ENCODE measurements around the gene ABTB1.
A peak's percentile ranks its signal among the peaks of the same experiment; 100 is the strongest.
"Not testable (repeated sequence)": the region's sequence is repeated elsewhere in the genome, so short reads cannot be mapped to it uniquely, and the experiment has no call there.

ABTB1 gene

DNA sequence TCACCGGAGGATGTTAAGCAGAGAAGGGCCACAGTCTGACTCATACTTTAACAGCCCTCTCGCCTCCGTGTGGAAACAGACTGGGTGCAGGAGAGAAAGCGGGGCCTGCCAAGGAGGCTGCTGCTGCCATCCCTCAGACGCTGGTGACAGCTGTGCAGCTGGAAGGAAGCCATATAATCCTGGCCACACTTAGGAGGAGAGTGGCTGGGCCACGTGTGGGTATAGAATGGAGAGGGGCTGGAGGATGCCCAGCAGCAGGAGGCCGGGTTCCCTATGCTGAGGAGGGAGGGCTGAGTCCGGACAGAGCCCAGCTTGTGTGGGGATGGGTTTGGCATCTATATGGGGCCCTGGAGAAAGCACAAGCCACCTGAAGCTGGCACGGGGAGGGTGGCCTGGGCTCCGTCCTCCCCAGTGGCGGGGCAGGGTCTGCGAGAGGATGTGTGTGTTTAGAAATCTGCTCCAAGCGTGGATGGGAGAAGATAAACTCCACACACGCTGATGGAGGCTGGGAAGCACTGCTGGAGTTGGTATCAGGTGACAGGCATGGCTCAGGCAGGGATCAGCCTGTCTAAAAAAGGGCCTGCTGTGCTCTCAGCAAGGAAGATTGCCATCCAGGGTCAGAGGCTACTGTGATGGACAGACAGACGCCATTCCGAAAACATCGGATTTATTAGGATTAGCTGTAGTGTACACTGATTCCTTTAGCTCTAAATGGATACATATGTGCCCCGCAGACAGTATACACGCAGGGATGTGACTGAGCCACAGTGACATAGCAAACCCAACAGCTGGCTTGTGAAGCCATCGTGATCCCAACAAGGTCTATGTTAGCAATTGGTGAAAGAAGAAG is 15.9 kb downstream of the ABTB1 start:
- DNase-seq: no peak

DNA sequence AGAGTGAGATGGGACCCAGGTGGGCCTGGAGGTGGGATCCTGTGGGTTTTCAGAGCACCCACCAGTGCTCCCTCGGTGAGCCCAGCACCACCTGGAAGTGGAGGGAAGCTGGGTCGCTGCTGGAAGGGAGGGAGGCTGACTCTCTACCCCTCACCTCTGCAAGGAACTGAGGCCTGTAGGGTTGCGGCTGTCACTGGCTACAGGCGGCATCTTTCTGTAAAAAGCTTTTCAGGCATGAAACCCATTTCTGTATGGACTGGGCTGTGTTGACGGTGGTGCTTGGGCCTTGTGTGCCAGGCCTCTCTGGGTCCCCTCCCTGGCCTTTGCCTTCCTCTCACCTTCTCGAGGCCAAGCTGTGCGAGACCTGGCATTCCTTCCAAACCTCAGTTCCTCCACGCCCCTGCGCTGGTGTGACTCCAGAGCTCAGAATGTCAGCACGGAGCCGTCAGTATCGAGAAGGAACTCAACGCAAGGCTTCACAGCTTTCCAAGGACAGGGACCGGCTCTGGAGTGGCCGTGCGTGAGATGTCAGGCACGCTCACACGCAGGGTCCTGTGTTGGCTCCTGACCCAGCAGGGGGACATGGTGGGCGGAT is 16.6 kb downstream of the ABTB1 start:
- no peak for DNase-seq

DNA sequence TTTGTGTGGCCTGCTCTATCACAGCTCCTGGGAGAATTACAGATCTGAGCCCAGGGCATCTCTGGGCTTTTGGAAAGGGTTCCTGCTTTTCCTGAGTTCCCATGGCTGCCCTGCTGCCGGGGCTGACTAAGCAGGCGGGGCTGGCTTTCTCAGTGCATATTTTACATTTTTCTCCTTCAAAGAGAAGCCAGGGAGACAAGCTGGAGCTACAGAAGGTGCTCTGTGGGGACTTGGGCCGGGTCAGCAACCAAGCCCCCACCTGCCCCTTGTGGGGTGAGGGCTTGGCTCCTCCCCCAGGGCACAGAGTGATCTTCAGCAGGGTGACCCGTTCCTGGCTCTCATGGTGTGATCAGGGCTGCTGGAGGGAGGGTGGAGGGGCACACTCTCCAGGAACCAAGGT is 17.4 kb downstream of the ABTB1 start:
- no peak for DNase-seq

DNA sequence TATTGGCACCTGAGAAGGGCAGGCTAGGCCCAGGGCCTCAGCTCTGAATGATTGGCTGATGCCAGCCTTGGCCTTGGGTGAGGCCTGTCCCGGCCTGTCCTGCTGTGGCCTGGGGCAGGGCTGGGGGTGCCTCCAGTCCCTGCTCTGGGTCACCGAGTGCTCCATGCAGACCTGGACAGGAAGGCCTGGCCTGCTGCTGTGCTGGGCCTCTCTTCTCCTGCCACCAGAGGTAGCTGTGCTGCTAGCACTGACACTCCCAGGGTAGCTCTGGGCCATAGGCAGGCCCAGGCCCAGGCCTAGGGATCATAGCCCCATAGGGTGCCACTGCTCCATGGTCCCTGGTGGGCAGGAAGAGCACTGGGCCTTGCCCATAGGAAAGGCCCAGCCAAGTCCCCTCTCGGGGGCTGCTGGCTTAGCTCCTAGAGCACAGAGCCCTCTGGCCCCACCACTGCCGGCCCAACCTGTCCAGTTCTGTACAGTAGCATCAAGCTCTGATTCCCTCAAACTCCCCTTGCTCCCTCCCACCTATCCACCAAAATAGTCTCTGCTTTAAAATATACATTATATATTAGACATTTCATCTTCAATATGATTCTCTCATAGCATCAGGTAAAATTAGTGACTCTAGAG is 18.2 kb downstream of the ABTB1 start:
- no peak for DNase-seq

DNA sequence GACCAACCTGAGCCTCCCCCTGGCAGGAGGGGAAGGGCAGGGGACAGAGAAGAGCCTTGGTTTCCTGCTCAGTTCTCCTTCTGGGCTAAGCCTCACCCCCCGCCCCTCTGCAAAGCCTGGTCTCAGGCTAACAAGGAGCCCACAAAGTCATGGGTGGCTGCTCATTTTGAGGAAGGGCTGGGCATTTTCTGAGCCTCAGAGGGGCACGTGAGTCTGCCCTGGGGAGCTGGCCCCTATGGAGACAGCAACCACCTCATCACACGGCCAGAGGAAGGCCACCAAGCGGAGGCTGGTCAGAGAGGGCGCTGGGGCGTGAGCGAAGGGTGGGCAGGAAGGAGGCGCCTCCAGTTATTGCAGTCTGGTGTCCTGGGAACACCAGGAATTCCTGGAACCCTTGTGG is 18.7 kb downstream of the ABTB1 start:
- DNase-seq: no peak

DNA sequence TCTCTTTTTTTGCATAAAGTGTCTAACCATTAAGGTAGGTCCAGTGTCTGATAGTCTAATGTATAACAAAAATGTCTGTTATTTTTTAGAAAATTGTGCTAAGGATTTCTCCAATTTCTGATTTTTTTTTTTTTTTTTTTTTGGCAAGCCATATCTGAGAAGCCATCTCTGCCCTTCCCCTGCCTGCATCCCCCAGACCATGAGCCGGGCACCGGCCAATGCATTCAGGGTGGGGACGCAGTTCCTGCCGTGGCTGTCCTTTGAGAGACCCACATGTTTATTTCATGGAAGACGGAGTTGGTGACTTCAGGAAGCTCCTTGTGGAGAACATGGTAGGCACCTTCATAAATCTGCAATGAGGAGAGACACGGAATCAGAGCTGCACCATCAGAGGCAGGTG is 19.2 kb downstream of the ABTB1 start:
- DNase-seq: no peak

DNA sequence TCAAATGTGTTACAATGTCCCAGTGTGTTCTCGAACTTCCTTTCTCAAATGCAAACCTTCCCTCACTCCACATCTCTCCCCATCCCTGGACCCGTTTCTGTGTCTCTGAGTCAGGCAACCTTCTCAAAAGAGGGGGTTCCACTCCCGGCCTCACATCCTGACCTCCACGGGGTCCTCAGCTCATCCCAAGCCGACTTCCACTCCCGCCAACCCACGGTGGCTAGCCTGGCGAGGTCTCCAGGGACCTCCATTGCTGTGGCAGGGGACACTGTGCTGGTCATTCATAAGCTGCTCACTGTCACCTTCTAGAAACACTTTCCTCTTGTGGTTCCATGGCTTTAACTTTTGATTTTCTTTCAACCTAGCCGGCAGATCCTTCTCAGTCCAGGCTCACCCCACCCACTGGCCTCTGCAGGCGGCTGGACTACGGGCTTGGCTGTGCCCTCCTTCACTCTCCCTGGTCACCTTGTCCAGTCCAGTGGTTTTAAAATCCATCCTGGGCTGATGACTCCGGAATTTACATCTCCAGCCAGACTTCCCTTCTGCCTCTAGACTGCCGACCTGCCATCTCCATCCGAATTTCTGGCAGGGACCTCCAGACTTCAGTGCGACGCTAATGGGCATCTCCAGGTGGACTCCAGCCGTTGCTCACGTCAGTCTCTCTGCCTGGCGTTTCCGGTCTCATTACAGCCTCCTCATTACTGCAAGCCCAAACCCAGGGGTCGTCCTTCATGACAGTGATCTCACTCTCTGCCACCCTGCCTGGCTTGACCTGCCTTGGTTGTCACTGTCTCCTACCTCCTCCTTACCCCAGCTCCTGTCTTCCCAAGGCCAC is 20.0 kb downstream of the ABTB1 start:
- DNase-seq: no peak

DNA sequence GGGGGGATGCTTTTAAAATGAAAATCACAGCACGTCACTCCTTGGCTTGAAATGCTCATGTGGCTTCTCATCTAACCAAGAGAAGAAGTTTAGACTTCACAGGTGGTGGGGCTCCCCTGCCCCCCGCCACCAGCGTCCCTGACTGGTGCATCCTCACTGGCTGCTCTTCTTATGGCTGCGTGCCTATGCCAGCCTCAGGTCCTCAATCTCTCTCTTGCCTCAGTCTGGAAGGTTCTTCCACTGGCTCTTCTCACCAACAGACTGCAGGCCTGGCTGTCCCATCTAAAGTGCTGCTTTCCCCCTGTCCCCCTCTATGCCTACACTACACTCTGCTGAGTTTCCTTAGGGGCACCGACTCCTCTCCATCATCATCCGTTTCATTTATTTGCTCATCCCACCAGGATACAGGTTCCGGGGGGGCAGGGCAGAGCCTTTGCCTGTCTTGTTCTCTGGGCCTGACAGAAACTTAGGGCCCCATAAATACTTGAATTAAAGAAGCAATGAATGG is 20.6 kb downstream of the ABTB1 start:
- DNase-seq: no peak

DNA sequence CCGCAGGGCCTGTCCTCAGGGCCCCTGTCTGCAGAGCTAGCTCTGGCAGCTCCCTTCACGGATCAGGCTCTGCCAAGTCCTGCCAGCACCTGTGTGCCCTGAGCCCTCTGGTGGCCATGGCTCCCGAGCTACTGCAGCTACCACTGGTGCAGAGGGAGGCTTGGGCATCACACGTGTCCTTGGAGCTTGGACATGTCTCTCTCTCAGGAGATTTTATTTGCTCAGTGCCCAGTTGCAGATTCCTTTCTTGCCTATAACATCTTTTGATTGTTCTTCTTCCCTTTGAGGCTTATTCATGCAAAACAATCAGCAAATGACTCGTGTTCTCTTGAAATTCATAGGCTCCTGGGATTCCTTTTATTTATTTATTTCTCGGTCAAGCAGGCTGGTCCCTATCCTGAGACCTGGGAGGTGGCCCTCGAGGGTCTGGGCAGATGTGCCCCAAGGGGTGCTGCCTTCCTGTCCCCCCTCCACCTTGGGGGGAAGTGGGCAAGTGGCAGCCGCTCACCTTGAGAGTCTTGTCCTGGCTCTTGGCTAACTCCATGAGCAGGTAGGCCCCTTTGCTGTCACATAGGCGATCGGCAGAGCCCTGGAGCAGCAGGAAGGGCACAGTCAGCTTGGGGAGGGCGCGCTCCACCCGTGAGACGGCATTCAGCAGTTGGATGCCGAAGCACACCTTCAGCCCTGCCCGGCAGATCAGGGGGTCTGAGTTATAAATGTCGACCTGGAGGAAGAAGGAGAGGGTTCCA is 21.9 kb downstream of the ABTB1 start:
- peak; percentile 29 for DNase-seq

DNA sequence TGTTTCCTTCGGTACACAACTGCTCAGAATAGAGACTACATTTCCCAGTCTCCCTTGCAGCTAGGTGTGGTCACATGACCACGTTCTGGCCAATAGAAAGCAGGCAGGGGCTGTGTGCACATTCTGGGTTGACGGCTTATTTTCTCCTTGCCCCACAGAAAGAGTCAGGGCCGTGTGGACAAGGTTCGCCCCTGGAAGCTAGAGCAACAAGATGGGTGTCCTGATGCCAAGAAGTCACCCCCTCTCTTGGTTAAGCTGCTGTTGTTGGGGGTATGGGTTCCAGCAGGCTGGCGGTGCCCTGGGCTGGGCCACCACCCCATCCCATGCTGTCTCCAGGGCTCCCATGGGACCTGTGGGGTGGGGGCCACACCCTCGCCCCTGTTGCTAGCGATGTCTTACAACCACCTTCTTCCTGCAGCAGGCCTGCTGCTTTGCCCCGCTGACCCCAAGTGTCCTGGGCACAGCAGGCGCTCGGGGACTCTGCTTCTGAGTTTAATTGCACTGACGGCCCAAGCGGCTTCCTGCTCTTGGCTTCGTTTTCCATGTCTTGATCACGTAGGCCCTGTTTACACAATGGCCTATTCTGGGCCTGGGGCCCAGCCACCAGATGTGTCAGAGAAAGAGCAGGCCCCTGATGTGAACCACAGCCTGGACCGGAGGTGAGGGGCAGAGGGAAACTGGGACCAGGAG is 24.9 kb downstream of the ABTB1 start:
- peak; percentile 54 for DNase-seq

DNA sequence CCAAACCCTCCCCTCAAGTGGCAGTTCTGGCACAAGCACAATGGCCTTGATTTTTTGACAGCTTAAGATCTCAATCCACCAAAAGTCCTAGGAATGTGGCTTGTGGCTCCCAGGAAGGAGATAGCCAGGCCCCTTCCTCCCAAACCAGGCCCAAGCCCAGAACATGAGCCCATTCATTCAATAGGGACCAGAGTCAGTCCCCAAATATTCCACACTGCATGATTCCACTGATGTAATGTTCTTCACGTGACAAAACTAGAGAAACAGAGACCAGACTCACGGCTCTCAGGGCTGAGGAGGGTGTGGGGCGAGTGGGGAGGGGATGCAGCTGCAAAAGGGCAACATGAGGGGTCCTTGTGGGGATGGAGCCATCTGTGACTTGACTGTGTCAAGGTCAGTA is 25.5 kb downstream of the ABTB1 start:
- DNase-seq: no peak

DNA sequence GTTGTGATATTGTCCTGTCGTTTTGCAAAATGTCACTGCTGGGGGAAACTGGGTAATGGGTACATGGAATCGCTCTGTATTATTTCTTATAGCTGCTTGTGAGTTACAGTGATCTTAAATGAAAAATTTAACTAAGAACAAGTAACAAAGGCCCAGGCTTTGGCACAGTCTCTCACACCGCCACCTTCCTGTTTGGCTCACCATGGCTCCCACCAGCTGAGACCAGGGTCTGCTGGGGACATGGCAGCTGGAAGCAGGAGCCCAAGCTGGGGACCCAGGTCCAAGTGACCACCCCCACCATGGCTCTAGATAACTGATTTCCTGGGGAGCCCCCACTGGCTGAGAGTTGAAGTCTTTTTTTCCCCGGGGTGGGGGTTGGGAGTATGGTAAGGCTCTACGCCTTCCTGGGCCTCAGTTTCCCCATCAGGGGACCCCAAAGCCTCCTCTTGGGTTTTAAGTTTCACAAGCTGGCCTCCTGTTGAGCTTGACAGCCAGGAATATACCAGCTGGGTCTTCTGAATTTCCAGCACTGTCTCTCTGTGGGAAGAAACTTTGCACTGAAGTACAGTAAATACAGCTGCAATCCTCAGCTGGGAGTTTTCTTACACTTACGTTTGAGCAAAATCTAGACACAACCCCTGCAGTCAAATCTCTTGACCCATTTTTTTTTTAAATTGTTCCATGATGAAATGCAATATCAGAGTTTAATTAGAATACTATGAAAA is 26.1 kb downstream of the ABTB1 start:
- DNase-seq: no peak

DNA sequence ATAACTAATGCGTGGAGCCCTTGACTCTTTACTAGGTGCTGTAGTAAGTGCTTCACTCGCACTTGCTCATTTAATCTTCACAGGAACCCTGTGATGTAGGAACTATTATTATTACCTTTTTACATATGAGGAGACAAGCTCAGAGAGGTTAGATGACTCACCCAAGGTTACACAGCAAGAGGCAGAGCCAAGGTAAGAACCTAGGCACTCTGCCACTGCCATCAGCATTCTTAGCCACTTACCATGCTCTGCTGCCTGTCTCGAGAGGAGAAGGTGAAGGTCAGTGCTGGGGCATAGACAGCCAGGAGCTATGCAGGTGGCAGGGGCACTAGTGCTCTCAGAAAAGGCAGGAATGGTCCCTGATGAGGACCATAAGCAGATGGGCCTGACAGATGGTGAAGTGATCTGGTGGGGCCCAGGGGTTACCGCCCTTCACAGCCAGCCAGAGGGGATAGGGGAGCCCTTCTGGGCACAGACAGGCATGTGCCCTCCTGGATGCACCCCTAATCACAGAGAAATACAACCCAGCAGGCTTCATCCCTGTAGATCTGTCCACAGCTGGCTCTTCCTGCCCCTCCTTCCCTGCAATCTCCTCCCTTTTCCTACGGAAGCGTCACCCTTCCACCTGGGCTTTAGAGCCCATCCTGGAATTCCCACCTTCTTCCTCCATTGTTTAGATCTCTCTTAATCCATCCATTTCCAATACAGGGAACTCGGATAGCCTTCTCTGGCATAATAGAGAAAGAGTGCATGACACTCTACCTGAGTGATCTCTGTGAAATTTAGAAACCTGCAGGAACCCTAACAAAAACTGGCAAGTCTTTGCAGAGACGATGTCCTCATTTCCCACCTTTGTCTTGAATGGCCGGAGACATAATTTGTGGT is 26.9 kb downstream of the ABTB1 start:
- no peak for DNase-seq

DNA sequence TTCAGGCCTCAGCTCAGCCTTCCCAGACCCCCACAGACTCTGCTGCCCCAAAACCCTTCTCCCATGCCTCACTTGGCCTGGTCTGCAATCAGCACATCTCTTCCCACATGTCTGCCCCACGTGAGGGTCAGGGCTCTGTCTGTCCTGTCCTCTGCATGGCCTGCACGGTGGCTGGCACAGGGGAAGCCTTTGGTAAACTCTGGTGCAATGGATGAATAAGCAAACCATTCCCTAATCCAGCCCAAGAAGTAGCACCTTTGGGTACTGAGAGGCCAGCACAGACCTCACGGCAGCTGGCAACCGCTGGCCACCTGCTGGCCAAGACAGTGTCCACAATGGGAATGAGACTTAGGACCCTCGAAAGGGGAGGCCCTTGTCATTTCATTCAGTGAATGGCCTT is 27.7 kb downstream of the ABTB1 start:
- no peak for DNase-seq

DNA sequence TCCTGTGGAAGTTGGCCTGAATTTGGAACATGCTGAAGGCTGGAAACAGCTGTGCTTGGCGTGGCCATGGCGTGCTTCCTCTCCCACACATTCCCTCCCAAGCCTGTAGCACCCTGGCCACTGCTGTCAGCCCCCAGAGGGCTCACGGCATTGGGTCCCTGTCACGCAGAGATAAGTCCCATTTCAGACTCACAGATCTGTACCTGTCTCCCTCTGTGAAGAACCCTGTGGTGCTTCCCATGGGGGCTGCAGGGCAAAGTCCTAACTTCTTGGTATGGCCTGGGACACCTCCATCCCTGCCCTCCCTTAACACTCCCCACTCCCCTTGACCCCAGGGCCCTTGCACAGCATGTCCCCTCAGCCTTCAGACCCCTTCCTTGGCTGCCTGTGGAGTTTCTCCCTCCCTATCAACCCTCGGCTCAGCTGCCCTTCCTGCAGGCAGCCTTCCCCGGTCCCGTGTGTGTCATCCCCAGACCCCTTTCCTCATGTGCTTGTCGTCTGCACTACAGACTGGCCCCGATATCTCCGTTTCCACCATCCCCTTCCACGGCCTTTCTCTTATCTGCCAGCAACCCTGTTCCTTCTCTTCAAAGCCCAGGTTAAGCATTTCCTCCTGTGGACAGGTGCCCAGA is 28.6 kb downstream of the ABTB1 start:
- DNase-seq: no peak

DNA sequence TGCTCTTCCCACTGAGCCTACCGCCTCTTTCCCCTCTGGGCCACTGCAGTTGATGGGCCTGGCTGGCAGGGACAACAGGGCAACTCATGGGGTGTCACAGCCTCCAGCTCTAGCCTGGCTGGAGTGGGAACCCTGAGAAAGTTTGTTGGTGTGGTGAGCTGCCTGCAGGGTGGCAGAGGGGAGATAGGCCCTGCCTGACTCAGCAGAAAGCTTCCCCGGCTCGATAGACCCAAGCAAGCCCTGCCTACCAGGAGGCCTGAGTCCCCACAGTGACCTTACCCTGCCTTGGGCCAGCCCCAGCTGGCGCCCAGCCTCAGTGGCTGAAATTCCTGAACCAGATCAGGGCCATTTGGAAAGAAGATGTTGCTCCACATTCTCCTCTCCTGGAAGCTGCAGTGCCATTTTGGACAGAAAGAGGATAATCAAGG is 29.4 kb downstream of the ABTB1 start:
- DNase-seq: no peak

DNA sequence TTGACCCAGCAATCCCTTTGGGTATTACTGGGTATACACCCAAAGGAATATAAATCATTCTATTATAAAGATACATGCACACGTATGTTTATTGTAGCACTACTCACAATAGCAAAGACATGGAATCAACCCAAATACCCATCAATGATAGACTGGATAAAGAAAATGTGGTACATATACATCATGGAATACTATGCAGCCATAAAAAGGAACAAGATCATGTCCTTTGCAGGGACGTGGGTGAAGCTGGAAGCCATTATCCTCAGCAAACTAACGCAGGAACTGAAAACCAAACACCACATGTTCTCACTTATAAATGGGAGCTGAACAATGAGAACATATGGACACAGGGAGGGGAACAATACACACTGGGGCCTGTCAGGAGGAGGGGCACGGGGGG is 32.1 kb downstream of the ABTB1 start:
- not testable (repeated sequence) for DNase-seq

DNA sequence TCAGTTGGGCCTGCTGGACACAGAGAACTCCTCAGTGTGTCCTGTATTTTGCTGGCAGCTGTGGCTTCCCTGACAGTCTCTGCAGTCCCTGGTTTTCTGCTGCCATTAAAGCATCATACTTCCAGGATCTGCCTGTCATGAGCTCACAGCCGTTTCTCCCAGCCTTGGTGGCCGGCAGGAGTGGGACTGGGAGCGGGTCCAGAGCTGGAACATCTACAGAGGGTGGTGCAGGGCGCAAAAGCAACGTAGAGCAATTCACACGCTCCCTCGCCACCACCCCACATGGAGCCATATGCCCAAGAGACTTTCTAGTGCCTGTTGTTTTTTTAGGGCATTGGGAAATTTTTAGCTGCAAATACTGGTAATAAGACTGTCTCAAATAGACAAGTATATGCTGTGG is 33.6 kb downstream of the ABTB1 start:
- no peak for DNase-seq

DNA sequence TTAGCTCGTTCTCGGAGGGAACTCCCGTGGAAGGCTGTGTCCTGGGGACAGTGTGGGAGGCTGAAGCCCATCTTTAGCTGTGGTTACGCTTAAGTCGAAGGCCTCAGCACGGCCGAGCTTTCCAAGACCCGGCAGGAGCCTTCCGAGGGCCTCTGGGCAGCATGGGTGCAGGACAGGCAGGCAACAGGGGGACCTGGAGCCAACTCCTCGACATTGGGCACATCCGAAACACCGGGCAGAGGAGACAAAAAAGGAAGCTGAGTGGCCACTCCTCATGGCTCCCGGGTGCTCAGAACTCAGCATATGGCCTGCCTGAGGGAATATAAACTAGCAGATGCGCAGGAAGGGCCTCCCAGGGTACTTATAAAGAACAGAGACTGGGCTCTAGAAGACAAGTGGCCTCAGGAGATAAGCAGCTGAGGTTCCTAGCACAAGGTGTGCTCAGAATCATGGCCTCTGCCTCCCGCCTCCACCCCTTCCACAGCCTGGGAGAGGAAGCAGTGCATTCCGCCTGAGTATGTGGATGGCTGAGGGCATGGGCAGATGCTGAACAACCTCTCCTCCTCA is 34.1 kb downstream of the ABTB1 start:
- no peak for DNase-seq
